ENCODE data around the gene PHF21B. TPM values are rescaled to one million over a fixed set of nuclear protein-coding genes. Genes with fewer than 3 reads are reported as not detected.

Gene PHF21B
- total RNA-seq, 1 donor: not detected

- Histone ChIP-seq H3K9me3 (ENCODE audit: low read depth, low read length) (no peaks in the 10 kb centered on the region), H3K4me1 (ENCODE audit: insufficient read depth, low read length) (no peaks in the 10 kb centered on the region), H3K27me3 (ENCODE audit: insufficient read depth, low read length) (no peaks in the 10 kb centered on the region), H3K4me3 (ENCODE audit: low read length) (no peak overlapping the region)
Observed at GRCh38 chr22:44988671-44989070, 21.1 kb downstream of the PHF21B start.

DNA sequence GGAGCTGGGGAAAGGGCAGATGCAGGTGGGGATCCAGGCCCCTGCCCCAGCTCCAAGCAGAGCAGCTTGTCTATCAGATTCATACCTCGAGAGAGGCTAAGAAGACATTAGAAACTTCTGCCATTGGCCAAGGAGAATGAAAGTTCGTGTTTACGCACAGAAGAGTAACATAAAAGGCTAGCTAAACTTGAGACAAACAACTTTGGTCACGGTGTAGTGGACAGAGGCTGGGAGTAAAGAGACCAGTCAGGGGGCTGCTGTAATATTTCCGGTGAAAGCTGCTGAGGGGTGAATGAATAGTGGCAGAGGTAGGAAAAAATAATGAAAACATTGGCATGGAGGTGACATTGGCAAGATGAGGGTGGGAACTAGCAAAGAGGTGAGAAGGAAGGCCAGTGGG is 22.9 kb downstream of the PHF21B start:
- H3K9me3 ChIP-seq (ENCODE audit: low read depth, low read length): no peaks in the 10 kb centered on the region
- no peaks in the 10 kb centered on the region for H3K4me1 ChIP-seq (ENCODE audit: insufficient read depth, low read length)
- no peak overlapping the region for H3K4me3 ChIP-seq (ENCODE audit: low read length)
- no peaks in the 10 kb centered on the region for H3K27me3 ChIP-seq (ENCODE audit: insufficient read depth, low read length)

DNA sequence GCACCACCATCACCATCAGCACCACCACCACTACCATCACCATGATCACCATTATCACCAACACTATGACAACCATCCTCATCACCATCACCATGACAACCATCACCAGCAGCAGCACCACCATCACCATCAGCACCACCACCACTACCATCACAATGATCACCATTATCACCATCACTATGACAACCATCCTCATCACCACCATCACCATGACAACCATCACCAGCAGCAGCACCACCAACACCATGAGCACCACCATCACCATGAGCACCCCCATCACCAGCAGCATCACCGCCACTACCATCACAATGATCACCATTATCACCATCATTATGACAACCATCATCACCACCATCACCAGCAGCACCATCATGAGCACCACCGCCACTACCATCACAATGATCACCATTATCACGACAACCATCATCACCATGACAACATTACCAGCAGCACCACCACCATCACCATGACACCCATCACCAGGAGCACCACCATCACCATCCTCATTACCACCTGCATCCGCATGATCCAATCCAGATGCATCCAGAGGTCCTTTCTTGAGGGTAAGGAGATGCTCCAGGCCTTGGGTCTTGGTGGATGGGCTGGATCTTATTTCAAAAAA is 23.8 kb downstream of the PHF21B start:
- no peak overlapping the region for H3K4me3 ChIP-seq (ENCODE audit: low read length)
- no peaks in the 10 kb centered on the region for H3K4me1 ChIP-seq (ENCODE audit: insufficient read depth, low read length)
- no peaks in the 10 kb centered on the region for H3K9me3 ChIP-seq (ENCODE audit: low read depth, low read length)
- H3K27me3 ChIP-seq (ENCODE audit: insufficient read depth, low read length): no peaks in the 10 kb centered on the region

- Histone ChIP-seq H3K27me3 (ENCODE audit: insufficient read depth, low read length) (no peaks in the 10 kb centered on the region), H3K9me3 (ENCODE audit: low read depth, low read length) (no peaks in the 10 kb centered on the region), H3K4me1 (ENCODE audit: insufficient read depth, low read length) (no peaks in the 10 kb centered on the region), H3K4me3 (ENCODE audit: low read length) (no peak overlapping the region)
Observed at GRCh38 chr22:44983878-44984482, 25.8 kb downstream of the PHF21B start.

DNA sequence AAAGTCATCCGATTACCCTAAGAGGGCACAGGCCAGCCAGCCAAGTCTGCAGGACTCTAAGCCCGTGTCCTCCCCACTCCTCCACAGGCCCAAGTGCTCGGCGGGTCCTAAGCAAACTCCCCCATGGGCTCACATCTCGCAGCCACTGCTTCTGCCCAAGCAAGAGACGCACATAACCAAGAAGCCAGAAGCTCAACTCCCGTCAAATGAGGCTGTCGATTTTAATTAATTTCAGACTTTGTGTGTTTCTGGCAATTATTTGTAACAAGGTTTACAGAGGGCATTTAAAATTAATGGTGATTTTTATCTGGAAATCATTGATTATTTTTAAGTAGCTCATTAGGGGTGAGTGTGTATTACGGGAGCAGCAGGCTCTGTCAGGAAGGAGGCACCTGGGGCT is 27.4 kb downstream of the PHF21B start:
- no peaks in the 10 kb centered on the region for H3K9me3 ChIP-seq (ENCODE audit: low read depth, low read length)
- no peak overlapping the region for H3K4me3 ChIP-seq (ENCODE audit: low read length)
- H3K4me1 ChIP-seq (ENCODE audit: insufficient read depth, low read length): no peaks in the 10 kb centered on the region
- no peaks in the 10 kb centered on the region for H3K27me3 ChIP-seq (ENCODE audit: insufficient read depth, low read length)

DNA sequence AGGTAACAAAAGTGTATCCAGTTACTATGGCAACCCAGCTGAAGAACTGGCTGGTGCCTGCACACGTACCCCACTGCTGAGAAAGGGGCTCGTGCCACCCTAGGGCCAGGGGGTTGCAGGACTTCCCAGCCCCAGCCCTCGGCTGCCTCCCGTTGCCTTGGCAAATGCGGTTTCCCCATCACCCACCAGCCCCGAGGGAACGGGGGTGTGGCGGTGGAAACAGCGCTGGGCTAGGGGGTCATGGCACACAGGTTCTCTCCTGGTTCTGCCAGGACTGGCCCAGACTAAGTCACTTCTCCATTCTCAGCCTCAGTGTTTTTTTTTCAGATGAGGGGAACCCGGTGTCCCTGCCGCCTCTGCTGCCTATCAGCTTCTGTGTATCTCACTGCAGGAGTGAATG is 27.9 kb downstream of the PHF21B start:
- Histone ChIP-seq H3K4me1 (ENCODE audit: insufficient read depth, low read length) (no peaks in the 10 kb centered on the region), H3K4me3 (ENCODE audit: low read length) (no peak overlapping the region), H3K27me3 (ENCODE audit: insufficient read depth, low read length) (no peaks in the 10 kb centered on the region), H3K9me3 (ENCODE audit: low read depth, low read length) (no peaks in the 10 kb centered on the region)

DNA sequence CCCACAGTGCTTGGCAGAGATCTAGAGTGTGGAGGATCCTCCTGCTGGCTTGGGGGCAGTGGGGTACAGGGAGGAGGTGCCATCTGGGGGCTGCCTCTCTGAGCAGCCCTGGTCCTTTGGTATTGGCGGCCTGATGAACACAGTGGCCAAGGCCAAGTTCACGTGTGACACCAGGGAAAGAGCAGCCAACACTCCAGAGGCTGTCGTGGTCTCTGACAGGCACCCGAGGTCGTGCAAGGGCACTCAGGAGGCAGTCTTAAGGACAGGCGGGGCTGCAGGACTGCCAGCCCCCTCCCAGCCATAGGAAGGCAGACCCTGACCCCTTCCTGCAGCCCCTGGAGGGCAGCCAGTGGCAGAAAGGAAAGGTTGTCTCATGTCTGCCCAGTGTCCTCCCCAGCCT is 30.7 kb downstream of the PHF21B start:
- no peak overlapping the region for H3K4me3 ChIP-seq (ENCODE audit: low read length)
- H3K27me3 ChIP-seq (ENCODE audit: insufficient read depth, low read length): no peaks in the 10 kb centered on the region
- H3K9me3 ChIP-seq (ENCODE audit: low read depth, low read length): no peaks in the 10 kb centered on the region
- H3K4me1 ChIP-seq (ENCODE audit: insufficient read depth, low read length): no peaks in the 10 kb centered on the region

GRCh38 chr22:44975427-44976262 is 34.2 kb downstream of the PHF21B start:
- Histone ChIP-seq H3K4me1 (ENCODE audit: insufficient read depth, low read length) (no peaks in the 10 kb centered on the region), H3K27me3 (ENCODE audit: insufficient read depth, low read length) (no peaks in the 10 kb centered on the region), H3K9me3 (ENCODE audit: low read depth, low read length) (no peaks in the 10 kb centered on the region), H3K4me3 (ENCODE audit: low read length) (no peak overlapping the region)

- H3K4me1 ChIP-seq (ENCODE audit: insufficient read depth, low read length): no peaks in the 10 kb centered on the region
- H3K27me3 ChIP-seq (ENCODE audit: insufficient read depth, low read length): no peaks in the 10 kb centered on the region
- H3K4me3 ChIP-seq (ENCODE audit: low read length): no peak overlapping the region
- H3K9me3 ChIP-seq (ENCODE audit: low read depth, low read length): no peaks in the 10 kb centered on the region
Observed at GRCh38 chr22:44974454-44974853, 35.4 kb downstream of the PHF21B start.

- H3K27me3 ChIP-seq (ENCODE audit: insufficient read depth, low read length): no peaks in the 10 kb centered on the region
- H3K4me3 ChIP-seq (ENCODE audit: low read length): no peak overlapping the region
- H3K9me3 ChIP-seq (ENCODE audit: low read depth, low read length): no peaks in the 10 kb centered on the region
- no peaks in the 10 kb centered on the region for H3K4me1 ChIP-seq (ENCODE audit: insufficient read depth, low read length)
Observed at GRCh38 chr22:44973829-44974228, 36.0 kb downstream of the PHF21B start.

GRCh38 chr22:44972363-44973083 is 37.3 kb downstream of the PHF21B start:
- no peaks in the 10 kb centered on the region for H3K27me3 ChIP-seq (ENCODE audit: insufficient read depth, low read length)

GRCh38 chr22:44971651-44972362 is 38.0 kb downstream of the PHF21B start:
- Histone ChIP-seq H3K4me1 (ENCODE audit: insufficient read depth, low read length) (no peaks in the 10 kb centered on the region), H3K9me3 (ENCODE audit: low read depth, low read length) (no peaks in the 10 kb centered on the region), H3K27me3 (ENCODE audit: insufficient read depth, low read length) (no peaks in the 10 kb centered on the region), H3K4me3 (ENCODE audit: low read length) (no peak overlapping the region)

More at GRCh38 chr22:44972363-44973083, 37.3 kb downstream of the PHF21B start:
- Histone ChIP-seq H3K4me1 (ENCODE audit: insufficient read depth, low read length) (no peaks in the 10 kb centered on the region), H3K9me3 (ENCODE audit: low read depth, low read length) (no peaks in the 10 kb centered on the region), H3K4me3 (ENCODE audit: low read length) (no peak overlapping the region)

DNA sequence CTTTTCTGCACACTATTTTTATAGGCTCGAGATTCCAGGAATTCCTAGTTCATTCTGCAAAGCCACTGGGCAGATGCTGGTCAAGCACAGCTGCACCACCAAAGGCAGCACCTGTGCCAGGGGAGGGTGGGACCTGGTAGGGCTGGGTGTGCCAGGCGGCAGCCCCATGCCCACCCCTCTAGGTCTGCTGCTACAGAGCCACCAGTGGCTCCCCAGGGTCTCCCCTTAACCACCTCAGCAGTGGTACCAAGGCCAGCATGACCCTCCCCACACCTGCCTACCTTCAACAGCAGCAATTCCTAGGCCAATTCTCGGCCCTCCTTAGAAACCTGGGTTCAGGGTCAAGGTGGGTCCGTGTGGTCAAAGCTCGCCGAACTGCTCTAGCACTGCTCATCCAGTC is 39.5 kb downstream of the PHF21B start:
- Histone ChIP-seq H3K4me1 (ENCODE audit: insufficient read depth, low read length) (no peaks in the 10 kb centered on the region), H3K9me3 (ENCODE audit: low read depth, low read length) (no peaks in the 10 kb centered on the region), H3K4me3 (ENCODE audit: low read length) (no peak overlapping the region), H3K27me3 (ENCODE audit: insufficient read depth, low read length) (no peaks in the 10 kb centered on the region)

DNA sequence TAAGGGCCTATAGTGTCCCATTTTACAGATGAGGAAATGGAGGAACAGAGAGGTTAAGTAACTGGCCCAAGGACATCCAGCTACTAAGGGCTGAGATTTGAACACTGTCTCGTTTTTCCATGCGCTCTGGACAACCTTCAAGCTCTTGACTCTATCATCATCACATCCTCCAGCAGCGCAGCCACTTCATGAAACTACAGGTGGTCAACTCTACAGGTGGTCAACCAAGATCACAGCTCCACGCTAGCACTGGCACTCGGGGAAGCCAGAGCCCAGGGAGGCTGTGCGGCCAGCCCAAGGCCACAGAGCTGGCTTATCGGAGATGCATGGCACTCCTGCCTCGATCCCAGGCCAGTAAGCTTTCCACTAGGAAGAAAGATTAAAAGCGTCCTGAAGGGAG is 40.0 kb downstream of the PHF21B start:
- no peak overlapping the region for H3K4me3 ChIP-seq (ENCODE audit: low read length)
- no peaks in the 10 kb centered on the region for H3K27me3 ChIP-seq (ENCODE audit: insufficient read depth, low read length)
- H3K4me1 ChIP-seq (ENCODE audit: insufficient read depth, low read length): no peaks in the 10 kb centered on the region
- no peaks in the 10 kb centered on the region for H3K9me3 ChIP-seq (ENCODE audit: low read depth, low read length)

Data from mononuclear cell (primary cell).